Renal pelvis (tissue), 4 donors: Measurements from ENCODE around the gene ARHGAP4. TPM values are rescaled to one million over a fixed set of nuclear protein-coding genes. Genes with fewer than 3 reads are reported as not detected.

Experiments
- DNase-seq: peaks from one replicate; pipeline ENCODE4 v3.0.0-alpha.2; 2013
- polyA plus RNA-seq, 3 donors: library from polyadenylated mRNA; unstranded; fragments of 120-200 nt; gene quantifications; one replicate each; pipeline ENCODE4 v1.2.1, GENCODE V29; 2013; ENCODE audit not compliant: insufficient read length in 3 of 3

Gene ARHGAP4
- polyA plus RNA-seq, 3 donors, result 34.2 to 44.8 (median 40.7) TPM

- DNase-seq, result no peak
These were observed 18.6 kb downstream of the ARHGAP4 start for GRCh38 chrX:153907456-153907855.

DNA sequence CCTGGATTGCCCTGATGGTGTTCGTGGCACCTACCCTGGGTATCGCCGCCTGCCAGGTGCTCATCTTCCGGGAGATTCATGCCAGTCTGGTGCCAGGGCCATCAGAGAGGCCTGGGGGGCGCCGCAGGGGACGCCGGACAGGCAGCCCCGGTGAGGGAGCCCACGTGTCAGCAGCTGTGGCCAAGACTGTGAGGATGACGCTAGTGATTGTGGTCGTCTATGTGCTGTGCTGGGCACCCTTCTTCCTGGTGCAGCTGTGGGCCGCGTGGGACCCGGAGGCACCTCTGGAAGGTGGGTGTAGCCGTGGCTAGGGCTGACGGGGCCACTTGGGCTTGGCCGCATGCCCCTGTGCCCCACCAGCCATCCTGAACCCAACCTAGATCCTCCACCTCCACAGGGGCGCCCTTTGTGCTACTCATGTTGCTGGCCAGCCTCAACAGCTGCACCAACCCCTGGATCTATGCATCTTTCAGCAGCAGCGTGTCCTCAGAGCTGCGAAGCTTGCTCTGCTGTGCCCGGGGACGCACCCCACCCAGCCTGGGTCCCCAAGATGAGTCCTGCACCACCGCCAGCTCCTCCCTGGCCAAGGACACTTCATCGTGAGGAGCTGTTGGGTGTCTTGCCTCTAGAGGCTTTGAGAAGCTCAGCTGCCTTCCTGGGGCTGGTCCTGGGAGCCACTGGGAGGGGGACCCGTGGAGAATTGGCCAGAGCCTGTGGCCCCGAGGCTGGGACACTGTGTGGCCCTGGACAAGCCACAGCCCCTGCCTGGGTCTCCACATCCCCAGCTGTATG lies 19.7 kb downstream of the ARHGAP4 start:
- no peak for DNase-seq

DNA sequence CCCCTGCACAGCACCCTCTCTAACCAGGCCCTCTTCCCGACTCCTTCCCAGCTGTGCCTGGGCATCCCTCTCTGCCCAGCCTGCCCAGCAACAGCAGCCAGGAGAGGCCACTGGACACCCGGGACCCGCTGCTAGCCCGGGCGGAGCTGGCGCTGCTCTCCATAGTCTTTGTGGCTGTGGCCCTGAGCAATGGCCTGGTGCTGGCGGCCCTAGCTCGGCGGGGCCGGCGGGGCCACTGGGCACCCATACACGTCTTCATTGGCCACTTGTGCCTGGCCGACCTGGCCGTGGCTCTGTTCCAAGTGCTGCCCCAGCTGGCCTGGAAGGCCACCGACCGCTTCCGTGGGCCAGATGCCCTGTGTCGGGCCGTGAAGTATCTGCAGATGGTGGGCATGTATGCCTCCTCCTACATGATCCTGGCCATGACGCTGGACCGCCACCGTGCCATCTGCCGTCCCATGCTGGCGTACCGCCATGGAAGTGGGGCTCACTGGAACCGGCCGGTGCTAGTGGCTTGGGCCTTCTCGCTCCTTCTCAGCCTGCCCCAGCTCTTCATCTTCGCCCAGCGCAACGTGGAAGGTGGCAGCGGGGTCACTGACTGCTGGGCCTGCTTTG lies 20.5 kb downstream of the ARHGAP4 start:
- no peak for DNase-seq

DNA sequence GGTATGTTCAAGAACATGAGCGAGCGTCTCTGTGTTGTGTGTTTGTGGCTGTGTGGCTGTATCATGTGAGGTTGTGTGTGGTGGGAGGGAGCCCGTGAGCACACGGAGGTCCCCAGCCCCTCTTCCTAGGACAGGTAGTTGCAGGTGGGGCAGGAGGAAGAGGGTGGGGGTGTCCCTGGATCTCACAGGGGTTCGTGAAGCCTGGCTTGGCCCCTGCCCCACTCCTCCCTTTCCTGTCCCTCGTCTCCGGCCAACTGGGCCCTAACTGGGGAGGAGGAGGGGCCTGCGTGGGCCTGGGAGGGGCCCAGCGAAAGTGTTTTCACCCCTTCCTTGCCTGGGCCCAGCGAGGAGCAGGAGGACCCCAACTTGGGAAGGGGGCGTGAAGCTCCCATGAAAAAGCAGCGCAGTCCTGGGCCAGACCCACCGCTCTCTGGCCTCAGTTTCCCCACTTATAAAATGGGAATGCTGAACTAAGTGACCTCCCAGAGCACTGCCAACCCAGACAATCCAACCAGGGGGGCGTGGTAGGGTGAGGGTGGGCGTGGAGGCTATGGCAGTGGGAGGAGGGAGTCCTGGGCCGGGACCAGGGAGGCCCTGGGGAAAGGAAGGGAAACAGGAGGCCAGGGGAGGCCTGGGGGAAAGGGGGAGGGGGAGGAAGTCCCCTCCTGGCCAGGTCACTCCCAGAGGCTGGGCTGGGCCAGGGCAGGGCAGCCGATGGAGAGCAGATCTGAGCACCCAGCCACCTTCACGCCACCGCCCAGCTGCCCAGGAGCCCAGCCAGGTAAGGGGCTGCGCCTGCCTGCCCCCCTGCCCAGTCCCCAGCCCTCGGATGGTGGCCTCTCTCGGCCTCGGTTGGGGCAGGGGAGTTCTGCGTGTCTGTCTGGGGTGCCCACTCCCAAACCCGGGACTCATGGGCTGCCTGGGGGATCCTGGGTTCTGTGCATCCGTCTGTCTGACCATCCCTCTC lies 21.8 kb downstream of the ARHGAP4 start, which contains the start of gene AVPR2:
Gene AVPR2 (plus strand): TSS at position 683 of the 967 bp plus-strand sequence. CDS start 473 bp downstream, outside the sequence.
- DNase-seq, result no peak

DNA sequence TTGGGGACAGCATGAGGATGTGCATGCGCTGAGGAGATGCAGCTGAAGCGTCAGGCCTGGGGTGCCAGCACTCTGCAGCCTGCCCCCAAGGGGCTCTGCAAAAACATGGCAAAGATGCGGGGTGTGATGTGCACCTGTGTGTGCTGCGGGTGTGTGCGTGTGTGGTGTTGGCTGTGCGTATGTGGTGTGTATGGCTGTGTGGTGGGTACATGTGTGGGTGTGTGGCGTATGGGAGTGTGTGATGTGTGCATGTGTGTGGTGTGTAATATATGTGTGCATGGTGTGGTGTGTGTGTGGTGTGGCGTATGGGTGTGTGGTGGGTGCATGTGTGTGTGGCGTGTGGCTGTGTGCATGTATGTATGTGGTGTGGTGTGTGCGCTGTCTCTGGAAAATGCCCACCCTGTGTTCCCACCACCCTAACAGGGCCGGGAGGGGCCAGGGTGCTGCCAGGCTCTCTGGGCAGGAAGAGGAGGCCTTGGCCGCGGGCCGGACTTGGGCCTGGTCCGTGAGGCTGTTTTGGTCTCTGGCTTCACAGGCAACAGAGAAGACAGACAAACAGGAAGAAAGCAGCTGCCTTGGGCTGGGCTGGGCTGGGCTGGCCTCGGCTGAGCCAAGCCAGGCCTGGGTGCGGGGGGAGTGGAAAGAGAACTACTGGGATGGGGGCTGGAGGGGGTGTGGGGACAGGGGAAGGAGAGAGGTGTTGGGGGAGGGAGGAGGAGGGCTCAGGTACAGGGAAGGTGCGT lies 22.7 kb downstream of the ARHGAP4 start:
- DNase-seq, result no peak

DNA sequence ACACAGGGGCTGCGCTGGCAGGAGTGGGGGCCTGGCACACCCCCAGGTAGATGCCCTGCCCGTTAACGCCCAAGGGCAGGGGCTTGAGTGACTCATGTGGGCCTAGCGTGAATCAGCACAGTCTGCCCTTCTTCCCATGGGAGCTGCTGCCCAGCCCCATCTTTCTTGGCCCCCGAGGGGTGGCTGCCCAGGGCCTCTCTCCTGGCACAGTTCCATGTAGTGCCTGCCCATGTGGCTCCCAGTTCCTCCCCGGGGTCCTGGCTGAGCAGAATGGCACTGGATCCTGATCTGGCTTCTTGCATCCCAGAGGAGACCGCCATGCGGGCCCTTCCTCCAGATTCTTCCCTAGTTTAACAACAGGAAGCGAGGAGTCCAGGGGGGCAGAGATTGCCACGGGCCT lies 23.7 kb downstream of the ARHGAP4 start:
- DNase-seq, result no peak

DNA sequence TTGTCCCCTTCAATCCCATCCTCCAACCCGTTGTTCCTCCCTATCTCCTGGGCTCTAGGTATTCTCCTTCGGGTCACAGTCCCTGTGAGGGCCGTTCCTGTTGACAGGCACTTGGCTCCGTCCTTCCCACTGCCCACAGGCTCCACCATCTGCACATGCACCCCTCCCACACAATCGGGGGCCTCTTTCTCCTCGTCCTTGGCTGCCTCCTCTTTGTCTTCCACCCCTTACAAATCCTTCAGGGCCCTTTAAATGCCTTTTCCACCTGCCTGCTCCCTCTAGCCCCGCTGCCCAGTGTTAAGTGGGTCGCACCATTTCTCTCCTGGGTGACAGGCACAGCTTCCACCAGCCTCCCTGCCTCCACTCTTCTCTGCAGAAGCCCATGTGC lies 24.3 kb downstream of the ARHGAP4 start:
- no peak for DNase-seq

DNA sequence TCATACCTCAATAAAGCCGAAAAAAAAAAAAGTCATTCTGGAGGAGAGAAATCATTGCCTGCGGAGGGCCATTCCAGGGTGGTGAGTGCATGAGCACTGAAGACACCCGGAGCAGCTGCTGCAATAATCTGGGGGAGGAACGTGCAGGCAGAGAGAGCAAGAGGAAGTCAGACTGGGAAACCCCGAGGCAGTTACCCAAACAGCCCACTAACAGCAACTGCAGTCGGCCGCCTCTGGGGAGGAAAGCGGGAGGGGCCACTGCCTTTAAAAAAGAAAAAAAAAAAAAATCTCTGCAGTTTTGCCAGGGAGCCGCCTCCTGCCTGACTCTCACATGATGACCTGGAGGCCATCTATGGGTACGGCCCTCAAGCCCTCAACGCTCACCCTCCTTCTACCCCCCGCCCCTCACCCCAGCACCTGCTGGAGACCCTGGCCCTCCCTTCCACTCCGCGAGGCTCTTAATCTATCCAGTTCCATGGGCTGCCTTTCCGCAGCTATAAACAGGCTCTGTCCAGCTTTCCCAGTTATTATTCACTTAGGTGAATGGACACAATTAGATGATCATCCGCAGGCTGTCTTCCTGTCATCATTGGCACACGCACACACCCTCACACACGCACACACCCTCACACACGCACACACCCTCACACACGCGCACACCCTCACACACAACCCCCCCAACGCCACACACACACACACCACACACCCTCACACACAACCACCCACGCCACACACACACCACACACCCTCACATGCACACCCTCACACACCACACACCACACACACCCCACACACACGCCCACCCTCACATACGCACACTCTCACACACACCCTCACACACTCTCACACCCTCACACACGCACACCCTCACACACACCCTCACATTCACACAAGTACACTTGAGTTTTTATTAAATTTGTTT lies 25.0 kb downstream of the ARHGAP4 start:
- no peak for DNase-seq

- DNase-seq, result no peak
These were observed 28.2 kb downstream of the ARHGAP4 start for GRCh38 chrX:153897899-153898298.

- DNase-seq, result no peak
These were observed 36.9 kb downstream of the ARHGAP4 start for GRCh38 chrX:153889123-153889522.

DNA sequence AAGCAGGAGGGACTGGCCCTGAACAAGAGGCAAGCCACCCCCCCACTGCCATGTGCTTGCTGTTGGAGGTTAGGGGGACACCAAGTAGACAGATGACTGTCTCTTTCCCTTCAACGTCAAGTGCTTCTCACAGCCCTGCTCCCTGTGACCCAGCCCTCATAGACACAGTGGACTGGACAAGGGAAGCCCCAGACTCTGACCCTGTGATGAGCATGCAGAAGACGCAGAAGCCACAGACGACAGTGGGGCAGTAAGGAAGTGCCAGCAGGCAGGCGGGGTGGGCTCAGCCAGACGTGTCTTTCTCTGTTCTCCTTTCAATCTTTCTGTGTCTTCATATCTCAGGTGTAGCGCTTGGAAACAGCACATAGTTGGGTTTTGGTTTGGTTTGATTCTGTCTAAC lies 37.7 kb downstream of the ARHGAP4 start:
- DNase-seq, result no peak

DNA sequence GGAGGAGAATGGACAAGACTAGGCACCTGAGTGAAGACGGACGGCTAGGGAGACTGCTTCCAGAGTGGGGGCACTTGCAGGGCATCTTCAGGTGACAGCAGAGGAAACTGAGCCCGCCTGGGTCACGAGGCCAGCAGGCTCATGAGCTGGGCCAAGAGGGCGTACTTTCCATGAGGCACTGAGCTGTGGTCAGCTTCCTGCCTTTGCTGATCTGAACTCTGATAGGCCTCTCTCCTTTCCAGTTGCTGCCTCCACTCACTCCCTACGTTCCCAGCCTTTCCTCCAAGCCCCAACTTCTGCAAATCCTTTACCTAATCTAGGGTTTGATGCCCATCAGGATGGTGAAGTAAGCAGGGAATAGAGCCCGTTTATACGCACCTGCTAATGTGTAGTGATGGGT lies 38.7 kb downstream of the ARHGAP4 start:
- DNase-seq, result no peak

GRCh38 chrX:153886915-153887314 lies 39.1 kb downstream of the ARHGAP4 start:
- peak; percentile 51 for DNase-seq

- no peak for DNase-seq
These were observed 39.8 kb downstream of the ARHGAP4 start, which contains the start of gene L1CAM for GRCh38 chrX:153885968-153886903. Gene L1CAM, minus strand, starts transcription at chrX:153886173. Its CDS starts 10,337 bp downstream, at chrX:153875836.

DNA sequence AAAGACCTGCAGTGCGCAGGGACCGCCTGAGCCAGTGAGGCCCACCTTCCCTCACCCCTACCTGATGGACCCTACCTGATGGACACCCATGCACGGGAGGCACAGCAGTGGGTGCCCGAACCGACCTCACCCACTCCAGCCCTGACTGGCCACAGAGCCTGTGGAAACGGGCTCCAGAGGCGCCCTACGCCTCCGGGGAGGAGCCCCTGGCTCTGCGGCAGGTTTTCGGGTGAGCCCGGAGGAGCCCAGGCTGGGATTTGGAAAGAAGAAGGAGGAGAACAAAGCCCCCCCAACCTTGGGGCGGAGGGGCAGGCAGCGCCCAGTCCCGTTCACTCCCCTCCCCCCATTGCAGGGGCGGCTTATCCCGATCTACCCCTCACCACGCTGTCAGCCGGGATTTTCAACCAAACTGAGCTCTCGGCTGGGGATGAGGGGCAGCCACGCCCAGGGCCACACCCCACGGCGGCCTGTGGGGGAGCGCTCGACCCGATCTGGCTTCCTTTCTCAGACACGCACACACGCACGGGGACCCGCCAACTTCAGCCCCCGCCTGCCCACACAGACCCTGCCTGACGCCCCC lies 40.8 kb downstream of the ARHGAP4 start:
- no peak for DNase-seq

DNA sequence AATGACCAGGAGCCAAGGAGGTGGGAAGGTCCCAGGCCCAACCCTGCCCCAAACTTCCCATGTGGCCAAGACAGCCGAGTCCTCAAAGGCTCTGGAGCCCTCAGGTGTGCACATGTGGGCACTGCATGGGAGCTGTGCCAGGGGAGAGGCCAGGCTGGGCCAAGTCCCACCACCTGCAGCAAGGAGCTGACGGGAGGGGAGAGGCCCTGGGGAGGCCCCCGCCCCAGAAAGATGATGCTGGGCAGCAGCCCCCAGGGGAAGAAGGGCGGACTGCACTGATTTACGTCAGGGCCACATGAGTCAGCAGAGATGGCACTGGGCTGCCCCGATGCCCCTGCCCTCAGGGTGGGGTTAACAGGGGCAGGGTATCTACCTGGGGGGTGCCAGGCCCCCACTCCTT lies 41.5 kb downstream of the ARHGAP4 start:
- DNase-seq, result no peak

GRCh38 chrX:153884136-153884535 lies 41.9 kb downstream of the ARHGAP4 start:
- no peak for DNase-seq

DNA sequence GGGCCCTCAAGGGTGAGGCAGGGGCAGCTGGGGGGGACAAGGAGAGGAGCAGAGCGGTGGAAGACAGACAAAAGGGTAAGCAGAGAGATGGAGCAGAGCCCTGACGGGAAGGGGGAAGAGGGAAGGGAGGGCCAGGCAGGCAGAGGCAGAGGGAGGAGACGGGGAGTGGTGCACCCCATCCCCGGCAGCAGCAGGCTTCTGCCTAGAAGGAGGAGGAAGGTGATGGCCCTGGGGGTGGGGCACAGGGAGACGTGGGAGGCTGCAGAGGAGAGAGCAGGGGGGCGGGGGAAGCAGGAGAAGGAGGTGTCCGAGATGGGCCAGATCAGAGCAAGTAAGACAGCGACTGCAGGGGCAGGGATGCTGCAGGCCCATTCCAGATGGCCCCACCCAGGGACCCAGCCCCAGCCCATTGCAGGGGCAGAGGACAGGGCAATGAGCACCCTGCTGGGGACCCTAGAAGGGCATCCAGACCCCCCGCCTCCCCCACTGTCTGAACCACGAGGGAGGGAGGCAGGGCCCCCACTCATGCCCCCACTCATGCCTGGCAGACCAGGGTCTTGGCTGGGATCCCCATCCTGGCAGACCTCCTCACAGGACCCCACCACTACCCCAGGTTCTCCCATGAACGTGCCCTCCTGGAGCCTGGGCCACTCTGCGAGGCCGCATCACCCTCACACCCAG lies 42.8 kb downstream of the ARHGAP4 start:
- no peak for DNase-seq
